ENCODE data around the gene CDH9.

- TF ChIP-seq CTCF (tag by site-specific recombination; IDR thresholded peaks at IDR 0.05) (no peak), ZNF777 (tag by site-specific recombination; IDR thresholded peaks at IDR 0.05; ENCODE audit: borderline replicate concordance) (no peak), ZNF561 (tag by site-specific recombination; IDR thresholded peaks at IDR 0.05; ENCODE audit: borderline replicate concordance) (no peak), GLI4 (tag by site-specific recombination; IDR thresholded peaks at IDR 0.05) (no peak)
Measured at GRCh38 chr5:27048510-27048909, 10.1 kb upstream of the CDH9 start.

Measured in HEK293 (cell line).